ENCODE measurements around the gene PSMD12.
"Not testable (repeated sequence)": the region's sequence is repeated elsewhere in the genome, so short reads cannot be mapped to it uniquely, and the experiment has no call there.

The PSMD12 gene

DNA sequence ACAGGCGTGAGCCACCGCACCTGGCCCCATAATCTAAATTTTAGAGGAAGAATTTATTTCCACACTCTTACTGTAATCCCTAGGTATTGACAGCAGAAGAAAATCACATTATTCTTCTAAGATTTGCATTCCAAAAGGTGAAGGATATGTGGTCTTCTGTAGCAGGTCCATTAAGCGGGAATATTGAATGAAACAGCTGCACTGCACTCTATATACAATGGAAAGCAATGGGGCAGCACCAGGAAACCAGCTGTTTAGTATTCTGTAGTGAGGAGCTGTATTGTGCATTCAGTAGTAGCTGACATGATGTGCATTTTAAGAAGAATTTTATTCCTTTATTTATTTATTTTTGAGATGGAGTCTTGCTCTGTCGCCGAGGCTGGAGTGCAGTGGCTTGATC lies 49.6 kb downstream of the PSMD12 start:
- POLR2A ChIA-PET: interaction anchor here (0.9 kb wide), 1 partner anchor 401 kb away, joined by 3 read pairs; the partner anchor contains the start of gene NOL11

DNA sequence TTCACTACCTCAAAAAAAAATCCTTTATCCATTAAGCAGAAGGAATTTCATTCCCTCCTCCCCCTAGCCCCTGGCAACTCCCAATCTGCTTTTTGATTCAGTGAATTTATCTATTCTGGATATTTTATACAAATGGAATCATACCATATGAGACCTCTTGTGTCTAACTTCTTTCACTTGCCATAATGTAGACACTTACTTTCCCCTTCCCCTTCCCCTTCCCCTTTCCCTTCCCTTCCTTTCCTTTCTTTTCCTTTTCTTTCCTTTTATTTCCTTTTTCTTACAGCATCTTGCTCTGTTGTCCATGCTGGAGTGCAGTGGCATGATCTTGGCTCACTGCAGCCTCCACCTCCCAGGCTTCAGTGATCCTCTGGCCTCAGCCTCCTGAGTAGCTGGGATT lies 50.5 kb downstream of the PSMD12 start:
- CTCF ChIA-PET: no interaction called here
- no peak for DNase-seq (ENCODE audit: extremely low spot score)
- POLR2A ChIA-PET: interaction anchor here (0.7 kb wide), 1 partner anchor 10 kb away, joined by 3 read pairs; no protein-coding TSS in a partner anchor
- TF ChIP-seq, protein P1, sequence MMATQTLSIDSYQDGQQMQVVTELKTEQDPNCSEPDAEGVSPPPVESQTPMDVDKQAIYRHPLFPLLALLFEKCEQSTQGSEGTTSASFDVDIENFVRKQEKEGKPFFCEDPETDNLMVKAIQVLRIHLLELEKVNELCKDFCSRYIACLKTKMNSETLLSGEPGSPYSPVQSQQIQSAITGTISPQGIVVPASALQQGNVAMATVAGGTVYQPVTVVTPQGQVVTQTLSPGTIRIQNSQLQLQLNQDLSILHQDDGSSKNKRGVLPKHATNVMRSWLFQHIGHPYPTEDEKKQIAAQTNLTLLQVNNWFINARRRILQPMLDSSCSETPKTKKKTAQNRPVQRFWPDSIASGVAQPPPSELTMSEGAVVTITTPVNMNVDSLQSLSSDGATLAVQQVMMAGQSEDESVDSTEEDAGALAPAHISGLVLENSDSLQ (IDR thresholded peaks at IDR 0.05): no peak
- TF ChIP-seq ZNF384 (IDR thresholded peaks at IDR 0.05) (no peak), LEF1 (IDR thresholded peaks at IDR 0.05; ENCODE audit: borderline replicate concordance) (no peak), SP1 (IDR thresholded peaks at IDR 0.05) (no peak), BHLHE40 (IDR thresholded peaks at IDR 0.05; ENCODE audit: borderline replicate concordance) (no peak), ELF4 (IDR thresholded peaks at IDR 0.05) (no peak), TARDBP (IDR thresholded peaks at IDR 0.05) (no peak), FOXM1 (IDR thresholded peaks at IDR 0.05; ENCODE audit: borderline replicate concordance) (no peak), NFRKB (IDR thresholded peaks at IDR 0.05) (no peak), FOXK2 (IDR thresholded peaks at IDR 0.05) (no peak), ARNT (IDR thresholded peaks at IDR 0.05) (no peak)

More for the DNA sequence above, 49.6 kb downstream of the PSMD12 start:
- DNase-seq (ENCODE audit: extremely low spot score): no peak
- TF ChIP-seq CTBP1 (IDR thresholded peaks at IDR 0.05; ENCODE audit: borderline replicate concordance) (no peak), BHLHE40 (IDR thresholded peaks at IDR 0.05; ENCODE audit: borderline replicate concordance) (no peak), FOXA1 (IDR thresholded peaks at IDR 0.05) (no peak), FOXM1 (IDR thresholded peaks at IDR 0.05; ENCODE audit: borderline replicate concordance) (no peak), SUZ12 (IDR thresholded peaks at IDR 0.05) (no peak), ARNT (IDR thresholded peaks at IDR 0.05) (no peak), ELF4 (IDR thresholded peaks at IDR 0.05) (no peak), HDGF (IDR thresholded peaks at IDR 0.05; ENCODE audit: borderline replicate concordance) (no peak), FOXK2 (IDR thresholded peaks at IDR 0.05) (no peak), TARDBP (IDR thresholded peaks at IDR 0.05) (no peak), NFRKB (IDR thresholded peaks at IDR 0.05) (no peak), L3MBTL2 (conservative IDR thresholded peaks at IDR 0.05) (no peak), ZNF384 (IDR thresholded peaks at IDR 0.05) (no peak)
- TF ChIP-seq, protein P1 (IDR thresholded peaks at IDR 0.05): no peak
- CTCF ChIA-PET: no interaction called here

DNA sequence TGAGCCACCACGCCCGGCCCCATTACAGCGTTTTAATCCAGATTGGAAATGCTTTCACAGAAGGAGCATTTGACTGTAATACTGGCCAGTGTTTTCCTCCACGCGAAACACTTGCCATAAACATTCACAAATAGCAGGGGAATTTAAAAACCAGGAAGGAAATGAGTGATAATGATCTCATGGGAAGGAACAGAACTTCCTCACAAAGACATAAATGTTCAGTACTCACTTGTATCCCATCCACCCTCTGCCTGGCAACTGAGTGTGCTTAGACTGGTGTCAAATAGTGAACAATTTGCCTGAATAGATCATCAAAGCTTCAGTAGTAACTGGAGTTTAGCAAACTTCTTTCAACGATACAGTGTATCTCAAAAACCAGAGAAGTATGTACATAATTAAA lies 54.1 kb downstream of the PSMD12 start:
- ChIA-PET POLR2A (no interaction called here), CTCF (interaction anchor here (1.6 kb wide), 1 partner anchor 19 kb away, joined by 5 read pairs; no protein-coding TSS in a partner anchor)
- no peak for DNase-seq (ENCODE audit: extremely low spot score)
- TF ChIP-seq ELF4 (IDR thresholded peaks at IDR 0.05) (no peak), CTBP1 (IDR thresholded peaks at IDR 0.05; ENCODE audit: borderline replicate concordance) (no peak), FOXM1 (IDR thresholded peaks at IDR 0.05; ENCODE audit: borderline replicate concordance) (no peak), NFRKB (IDR thresholded peaks at IDR 0.05) (no peak), FOXA1 (IDR thresholded peaks at IDR 0.05) (no peak), ARNT (IDR thresholded peaks at IDR 0.05) (no peak), L3MBTL2 (conservative IDR thresholded peaks at IDR 0.05) (no peak)
- TF ChIP-seq, protein P1 (IDR thresholded peaks at IDR 0.05): no peak

DNA sequence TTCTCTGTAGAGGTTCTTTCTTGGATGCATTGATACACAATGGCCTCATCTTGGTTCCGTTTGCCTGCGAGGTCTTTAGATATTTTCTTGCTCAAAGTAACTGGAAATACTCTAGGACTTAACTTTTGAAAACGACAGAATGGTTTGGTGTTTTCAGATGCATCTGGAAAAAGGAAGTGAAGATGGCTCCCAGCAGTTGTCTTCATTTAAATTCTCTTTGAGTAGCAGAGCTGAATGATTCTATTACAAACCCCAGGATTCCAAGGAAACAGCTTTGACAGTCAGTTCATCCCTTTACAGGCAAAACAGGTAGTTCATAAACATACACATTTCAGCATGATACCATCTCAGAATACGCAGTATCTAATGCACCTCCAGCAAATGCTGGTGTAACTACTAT lies 54.8 kb downstream of the PSMD12 start:
- no peak for DNase-seq (ENCODE audit: extremely low spot score)
- CTCF ChIA-PET: interaction anchor here (1.6 kb wide), 1 partner anchor 18 kb away, joined by 5 read pairs; no protein-coding TSS in a partner anchor
- no peak for TF ChIP-seq ARNT (IDR thresholded peaks at IDR 0.05)
- no peak for TF ChIP-seq NFRKB (IDR thresholded peaks at IDR 0.05)
- TF ChIP-seq FOXM1 (IDR thresholded peaks at IDR 0.05; ENCODE audit: borderline replicate concordance): no peak
- TF ChIP-seq, protein P1 (IDR thresholded peaks at IDR 0.05): no peak
- no peak for TF ChIP-seq FOXK2 (IDR thresholded peaks at IDR 0.05)
- no peak for TF ChIP-seq L3MBTL2 (conservative IDR thresholded peaks at IDR 0.05)
- TF ChIP-seq TARDBP (IDR thresholded peaks at IDR 0.05): no peak
- TF ChIP-seq HDGF (IDR thresholded peaks at IDR 0.05; ENCODE audit: borderline replicate concordance): no peak
- TF ChIP-seq ZNF384 (IDR thresholded peaks at IDR 0.05): no peak
- TF ChIP-seq SP1 (IDR thresholded peaks at IDR 0.05): no peak
- no peak for TF ChIP-seq BHLHE40 (IDR thresholded peaks at IDR 0.05; ENCODE audit: borderline replicate concordance)
- no peak for TF ChIP-seq ELF4 (IDR thresholded peaks at IDR 0.05)
- TF ChIP-seq LEF1 (IDR thresholded peaks at IDR 0.05; ENCODE audit: borderline replicate concordance): no peak
- no peak for TF ChIP-seq FOXA1 (IDR thresholded peaks at IDR 0.05)
- TF ChIP-seq CTBP1 (IDR thresholded peaks at IDR 0.05; ENCODE audit: borderline replicate concordance): no peak
- TF ChIP-seq SUZ12 (IDR thresholded peaks at IDR 0.05): no peak
- POLR2A ChIA-PET: no interaction called here

DNA sequence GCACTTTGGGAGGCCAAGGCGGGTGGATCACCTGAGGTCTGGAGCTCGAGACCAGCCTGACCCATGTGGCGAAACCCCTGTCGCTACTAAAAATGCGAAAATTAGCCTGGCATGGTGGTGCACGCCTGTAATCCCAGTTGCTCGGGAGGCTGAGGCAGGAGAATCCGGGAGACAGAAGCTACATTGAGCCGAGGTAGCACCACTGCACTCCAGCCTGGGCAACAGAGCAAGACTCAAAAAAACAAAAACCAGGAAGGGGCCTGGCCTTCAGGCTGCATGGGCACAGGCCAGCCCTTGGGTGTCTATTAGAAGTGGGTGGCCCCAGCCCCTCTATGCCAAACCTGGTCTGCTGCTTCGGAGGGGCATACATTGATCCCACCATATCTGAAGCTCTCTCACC lies 56.0 kb downstream of the PSMD12 start:
- ChIA-PET CTCF (interaction anchor here (0.6 to 1.6 kb wide), 2 partner anchors 17 to 272 kb away, joined by 4 to 5 read pairs; no protein-coding TSS in a partner anchor), POLR2A (no interaction called here)
- TF ChIP-seq LEF1 (IDR thresholded peaks at IDR 0.05; ENCODE audit: borderline replicate concordance): no peak
- no peak for TF ChIP-seq ARNT (IDR thresholded peaks at IDR 0.05)
- no peak for TF ChIP-seq SP1 (IDR thresholded peaks at IDR 0.05)
- TF ChIP-seq FOXA1 (IDR thresholded peaks at IDR 0.05): no peak
- no peak for TF ChIP-seq HDGF (IDR thresholded peaks at IDR 0.05; ENCODE audit: borderline replicate concordance)
- no peak for TF ChIP-seq SUZ12 (IDR thresholded peaks at IDR 0.05)
- no peak for TF ChIP-seq ZNF384 (IDR thresholded peaks at IDR 0.05)
- TF ChIP-seq ELF4 (IDR thresholded peaks at IDR 0.05): no peak
- TF ChIP-seq BHLHE40 (IDR thresholded peaks at IDR 0.05; ENCODE audit: borderline replicate concordance): no peak
- TF ChIP-seq TARDBP (IDR thresholded peaks at IDR 0.05): no peak
- no peak for TF ChIP-seq FOXK2 (IDR thresholded peaks at IDR 0.05)
- no peak for TF ChIP-seq NFRKB (IDR thresholded peaks at IDR 0.05)
- TF ChIP-seq, protein P1 (IDR thresholded peaks at IDR 0.05): no peak
- no peak for TF ChIP-seq CTBP1 (IDR thresholded peaks at IDR 0.05; ENCODE audit: borderline replicate concordance)
- no peak for TF ChIP-seq L3MBTL2 (conservative IDR thresholded peaks at IDR 0.05)
- no peak for TF ChIP-seq FOXM1 (IDR thresholded peaks at IDR 0.05; ENCODE audit: borderline replicate concordance)
- DNase-seq (ENCODE audit: extremely low spot score): no peak

DNA sequence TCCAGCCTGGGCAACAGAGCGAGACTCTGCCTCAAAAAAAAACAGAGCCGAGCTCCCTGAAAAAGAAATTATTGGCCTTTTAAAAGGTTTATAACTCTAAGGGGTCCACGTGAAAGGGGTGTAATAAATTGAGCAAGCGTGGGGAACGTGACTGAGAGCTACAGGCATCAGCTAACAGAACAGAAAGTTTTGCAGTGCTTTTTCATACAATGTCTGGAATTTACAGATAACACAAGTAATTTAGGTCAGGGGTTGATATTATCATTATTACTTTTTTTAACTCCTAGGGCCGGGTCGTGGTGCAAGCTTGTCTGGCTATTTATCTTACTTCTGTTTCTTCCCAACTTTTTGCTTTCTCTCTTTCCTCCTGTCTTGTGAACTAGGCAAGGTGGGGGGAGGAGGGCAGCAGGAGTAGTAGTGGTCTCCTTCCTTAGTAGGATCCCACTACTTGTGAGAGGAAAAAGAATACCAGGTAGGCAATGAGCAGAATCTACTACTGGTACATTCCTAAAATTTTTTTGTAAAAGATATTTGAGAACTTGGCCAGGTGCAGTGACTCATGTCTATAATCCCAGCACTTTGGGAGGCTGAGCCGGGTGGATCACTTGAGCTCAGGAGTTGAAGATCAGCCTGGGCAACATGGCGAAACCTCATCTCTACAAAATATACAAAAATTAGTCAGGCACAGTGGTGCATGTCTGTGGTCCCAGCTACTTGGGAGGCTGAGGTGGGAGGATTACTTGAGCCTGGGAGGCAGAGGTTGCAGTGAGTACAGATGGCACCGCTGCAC lies 60.7 kb downstream of the PSMD12 start:
- DNase-seq (ENCODE audit: extremely low spot score); POLR2A ChIA-PET: not testable (repeated sequence)
- CTCF ChIA-PET: interaction anchor here (0.6 to 0.8 kb wide), 2 partner anchors 12 to 104 kb away, joined by 3 to 4 read pairs; no protein-coding TSS in a partner anchor
